ENCODE results near the gene RIN3. TPM values are rescaled to one million over a fixed set of nuclear protein-coding genes. Genes with fewer than 3 reads are reported as not detected.

Gene RIN3
- total and polyA plus RNA-seq, 2 donors (not counting 3 experiments of a cell fraction or from before 2014, with no cell fraction given) = 5.1 to 20.8 TPM

DNA sequence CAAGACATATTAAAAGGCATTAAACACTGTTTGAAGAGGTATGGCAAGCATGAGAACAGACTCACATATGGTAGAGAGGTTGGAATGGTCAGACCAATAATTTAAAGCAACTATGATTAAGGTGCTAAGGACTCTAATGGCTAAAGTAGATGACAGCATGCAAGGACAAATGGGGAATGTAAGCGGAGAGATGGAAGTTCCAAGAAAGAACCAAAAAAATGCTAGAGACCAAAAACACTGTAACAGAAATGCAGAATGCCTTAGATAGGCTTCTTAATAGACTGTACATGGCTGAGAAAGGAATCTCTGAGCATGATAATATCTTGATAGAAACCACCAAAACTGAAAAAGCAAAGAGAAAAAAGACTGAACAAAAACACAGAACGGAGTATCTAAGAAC is 77.4 kb downstream of the RIN3 start:
- FAIRE-seq (no peak), DNase-seq (ENCODE audit: low read depth, low spot score) (no peak)
- TF ChIP-seq POLR2AphosphoS5 (IDR thresholded peaks at IDR 0.05; ENCODE audit: insufficient read depth, low read depth, low read length) (no peak), EZH2 (IDR thresholded peaks at IDR 0.05; ENCODE audit: borderline replicate concordance, low read depth, low read length, severe bottlenecking) (no peak), POLR2A (IDR thresholded peaks at IDR 0.05; ENCODE audit: low read depth, low read length) (no peak), JUN (IDR thresholded peaks at IDR 0.05; ENCODE audit: borderline replicate concordance, insufficient read depth, insufficient read length, low read depth) (no peak), GATA2 (IDR thresholded peaks at IDR 0.05; ENCODE audit: insufficient read depth, insufficient read length, low read depth, low read length) (no peak), MYC (IDR thresholded peaks at IDR 0.05; ENCODE audit: low read depth, low read length) (no peak), FOS (IDR thresholded peaks at IDR 0.05; ENCODE audit: borderline replicate concordance, insufficient read depth, low read length) (no peak)
- TF ChIP-seq, protein P1, sequence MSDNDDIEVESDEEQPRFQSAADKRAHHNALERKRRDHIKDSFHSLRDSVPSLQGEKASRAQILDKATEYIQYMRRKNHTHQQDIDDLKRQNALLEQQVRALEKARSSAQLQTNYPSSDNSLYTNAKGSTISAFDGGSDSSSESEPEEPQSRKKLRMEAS (IDR thresholded peaks at IDR 0.05; ENCODE audit: insufficient read depth, insufficient read length) = no peak
- TF ChIP-seq, protein P2, sequence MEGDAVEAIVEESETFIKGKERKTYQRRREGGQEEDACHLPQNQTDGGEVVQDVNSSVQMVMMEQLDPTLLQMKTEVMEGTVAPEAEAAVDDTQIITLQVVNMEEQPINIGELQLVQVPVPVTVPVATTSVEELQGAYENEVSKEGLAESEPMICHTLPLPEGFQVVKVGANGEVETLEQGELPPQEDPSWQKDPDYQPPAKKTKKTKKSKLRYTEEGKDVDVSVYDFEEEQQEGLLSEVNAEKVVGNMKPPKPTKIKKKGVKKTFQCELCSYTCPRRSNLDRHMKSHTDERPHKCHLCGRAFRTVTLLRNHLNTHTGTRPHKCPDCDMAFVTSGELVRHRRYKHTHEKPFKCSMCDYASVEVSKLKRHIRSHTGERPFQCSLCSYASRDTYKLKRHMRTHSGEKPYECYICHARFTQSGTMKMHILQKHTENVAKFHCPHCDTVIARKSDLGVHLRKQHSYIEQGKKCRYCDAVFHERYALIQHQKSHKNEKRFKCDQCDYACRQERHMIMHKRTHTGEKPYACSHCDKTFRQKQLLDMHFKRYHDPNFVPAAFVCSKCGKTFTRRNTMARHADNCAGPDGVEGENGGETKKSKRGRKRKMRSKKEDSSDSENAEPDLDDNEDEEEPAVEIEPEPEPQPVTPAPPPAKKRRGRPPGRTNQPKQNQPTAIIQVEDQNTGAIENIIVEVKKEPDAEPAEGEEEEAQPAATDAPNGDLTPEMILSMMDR (IDR thresholded peaks at IDR 0.05; ENCODE audit: extremely low read depth in 1 of 2, insufficient read depth in 1 of 2, low read depth in 1 of 2, low read length in 2 of 2) = no peak
- no peaks in the 10 kb centered on the region for H3K9me3 ChIP-seq (replicated peaks; ENCODE audit: control insufficient read depth, insufficient read depth, low read length)
- no peak overlapping the region for H3K27ac ChIP-seq (ENCODE audit: insufficient read depth, low read depth, low read length)
- H3K9me1 ChIP-seq (replicated peaks; ENCODE audit: control insufficient read depth, extremely low read depth, insufficient read depth, low read length) = no peaks in the 10 kb centered on the region
- dilution Hi-C loops (cut with MboI; ENCODE audit: extremely low pct_ligation_motif_present, low sequenced_read_pairs) = no loop called here
- BruUV-seq (replicated peaks) = no TSS peak
- H4K20me1 ChIP-seq (replicated peaks; ENCODE audit: control insufficient read depth, extremely low read depth, insufficient read depth, low read length) = no peaks in the 10 kb centered on the region
- CTCF ChIA-PET = no interaction called here
- intact Hi-C loops (cut with micrococcal nuclease) = no loop called here
- H3K9ac ChIP-seq (replicated peaks; ENCODE audit: extremely low read depth, insufficient read depth, low read length) = no peak overlapping the region
- no peaks in the 10 kb centered on the region for H3K79me2 ChIP-seq (ENCODE audit: control insufficient read depth, insufficient read depth, low read length)
- H2AFZ ChIP-seq (ENCODE audit: low read depth, low read length) = no peak overlapping the region
- POLR2A ChIA-PET = no interaction called here
- no peak overlapping the region for H3K4me3 ChIP-seq (replicated peaks in 1 of 3; ENCODE audit: insufficient read depth in 1 of 3, low read depth in 1 of 3, low read length in 3 of 3)
- H3K27me3 ChIP-seq (ENCODE audit: control insufficient read depth in 2 of 2, insufficient read depth in 2 of 2, low read length in 2 of 2) = no peaks in the 10 kb centered on the region
- H3K36me3 ChIP-seq (ENCODE audit: control insufficient read depth in 2 of 2, extremely low read depth in 1 of 2, insufficient read depth in 2 of 2, low read length in 2 of 2) = no peaks in the 10 kb centered on the region
- H3K4me2 ChIP-seq (ENCODE audit: insufficient read depth, low read length) = no peak overlapping the region
- H3K4me1 ChIP-seq (ENCODE audit: control insufficient read depth, extremely low read depth, insufficient read depth, low read length) = no peaks in the 10 kb centered on the region
